ENCODE measurements around the gene TXNDC12. TPM values are rescaled to one million over a fixed set of nuclear protein-coding genes. Genes with fewer than 3 reads are reported as not detected.

Gene TXNDC12
- total RNA-seq, 1 experiment from 2014 or later: 80.9 TPM

- Mint-ChIP-seq H3K4me3 (no peak overlapping the region), H3K27ac (no peak overlapping the region), H3K27me3 (ENCODE audit: low read depth) (no peaks in the 10 kb centered on the region), H3K9me3 (no peaks in the 10 kb centered on the region), H3K36me3 (peaks cover 71% of the 10 kb centered on the region), H3K4me1 (peaks cover 7% of the 10 kb centered on the region)
- no peak for ATAC-seq
- DNase-seq (ENCODE audit: low spot score): no peak
- TF ChIP-seq ATF6 (CRISPR knock-in tag; IDR thresholded peaks at IDR 0.05) (no peak), E2F1 (CRISPR knock-in tag; IDR thresholded peaks at IDR 0.05) (no peak), USF2 (CRISPR knock-in tag; IDR thresholded peaks at IDR 0.05) (no peak), E2F4 (CRISPR knock-in tag; IDR thresholded peaks at IDR 0.05; ENCODE audit: borderline replicate concordance, low read depth) (no peak), SMAD3 (CRISPR knock-in tag; IDR thresholded peaks at IDR 0.05; ENCODE audit: borderline replicate concordance) (no peak), ATF1 (CRISPR knock-in tag; IDR thresholded peaks at IDR 0.05) (no peak), SP1 (CRISPR knock-in tag; conservative IDR thresholded peaks at IDR 0.05) (no peak), RORB (CRISPR knock-in tag; IDR thresholded peaks at IDR 0.05) (no peak), ZNF425 (CRISPR knock-in tag; conservative IDR thresholded peaks at IDR 0.05) (no peak), EMX1 (CRISPR knock-in tag; IDR thresholded peaks at IDR 0.05) (no peak)
- TF ChIP-seq, protein P1, sequence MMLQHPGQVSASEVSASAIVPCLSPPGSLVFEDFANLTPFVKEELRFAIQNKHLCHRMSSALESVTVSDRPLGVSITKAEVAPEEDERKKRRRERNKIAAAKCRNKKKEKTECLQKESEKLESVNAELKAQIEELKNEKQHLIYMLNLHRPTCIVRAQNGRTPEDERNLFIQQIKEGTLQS (CRISPR knock-in tag; conservative IDR thresholded peaks at IDR 0.05): no peak
- TF ChIP-seq, protein P2, sequence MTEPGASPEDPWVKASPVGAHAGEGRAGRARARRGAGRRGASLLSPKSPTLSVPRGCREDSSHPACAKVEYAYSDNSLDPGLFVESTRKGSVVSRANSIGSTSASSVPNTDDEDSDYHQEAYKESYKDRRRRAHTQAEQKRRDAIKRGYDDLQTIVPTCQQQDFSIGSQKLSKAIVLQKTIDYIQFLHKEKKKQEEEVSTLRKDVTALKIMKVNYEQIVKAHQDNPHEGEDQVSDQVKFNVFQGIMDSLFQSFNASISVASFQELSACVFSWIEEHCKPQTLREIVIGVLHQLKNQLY (CRISPR knock-in tag; IDR thresholded peaks at IDR 0.05): no peak
- TF ChIP-seq, protein P3, sequence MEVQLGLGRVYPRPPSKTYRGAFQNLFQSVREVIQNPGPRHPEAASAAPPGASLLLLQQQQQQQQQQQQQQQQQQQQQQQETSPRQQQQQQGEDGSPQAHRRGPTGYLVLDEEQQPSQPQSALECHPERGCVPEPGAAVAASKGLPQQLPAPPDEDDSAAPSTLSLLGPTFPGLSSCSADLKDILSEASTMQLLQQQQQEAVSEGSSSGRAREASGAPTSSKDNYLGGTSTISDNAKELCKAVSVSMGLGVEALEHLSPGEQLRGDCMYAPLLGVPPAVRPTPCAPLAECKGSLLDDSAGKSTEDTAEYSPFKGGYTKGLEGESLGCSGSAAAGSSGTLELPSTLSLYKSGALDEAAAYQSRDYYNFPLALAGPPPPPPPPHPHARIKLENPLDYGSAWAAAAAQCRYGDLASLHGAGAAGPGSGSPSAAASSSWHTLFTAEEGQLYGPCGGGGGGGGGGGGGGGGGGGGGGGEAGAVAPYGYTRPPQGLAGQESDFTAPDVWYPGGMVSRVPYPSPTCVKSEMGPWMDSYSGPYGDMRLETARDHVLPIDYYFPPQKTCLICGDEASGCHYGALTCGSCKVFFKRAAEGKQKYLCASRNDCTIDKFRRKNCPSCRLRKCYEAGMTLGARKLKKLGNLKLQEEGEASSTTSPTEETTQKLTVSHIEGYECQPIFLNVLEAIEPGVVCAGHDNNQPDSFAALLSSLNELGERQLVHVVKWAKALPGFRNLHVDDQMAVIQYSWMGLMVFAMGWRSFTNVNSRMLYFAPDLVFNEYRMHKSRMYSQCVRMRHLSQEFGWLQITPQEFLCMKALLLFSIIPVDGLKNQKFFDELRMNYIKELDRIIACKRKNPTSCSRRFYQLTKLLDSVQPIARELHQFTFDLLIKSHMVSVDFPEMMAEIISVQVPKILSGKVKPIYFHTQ (CRISPR knock-in tag; IDR thresholded peaks at IDR 0.05): no peak
- TF ChIP-seq, protein P4, sequence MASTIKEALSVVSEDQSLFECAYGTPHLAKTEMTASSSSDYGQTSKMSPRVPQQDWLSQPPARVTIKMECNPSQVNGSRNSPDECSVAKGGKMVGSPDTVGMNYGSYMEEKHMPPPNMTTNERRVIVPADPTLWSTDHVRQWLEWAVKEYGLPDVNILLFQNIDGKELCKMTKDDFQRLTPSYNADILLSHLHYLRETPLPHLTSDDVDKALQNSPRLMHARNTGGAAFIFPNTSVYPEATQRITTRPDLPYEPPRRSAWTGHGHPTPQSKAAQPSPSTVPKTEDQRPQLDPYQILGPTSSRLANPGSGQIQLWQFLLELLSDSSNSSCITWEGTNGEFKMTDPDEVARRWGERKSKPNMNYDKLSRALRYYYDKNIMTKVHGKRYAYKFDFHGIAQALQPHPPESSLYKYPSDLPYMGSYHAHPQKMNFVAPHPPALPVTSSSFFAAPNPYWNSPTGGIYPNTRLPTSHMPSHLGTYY (CRISPR knock-in tag; IDR thresholded peaks at IDR 0.05): no peak
- ChIA-PET POLR2A (interaction anchor here (0.6 kb wide), 1 partner anchor 9 kb away, joined by 7 read pairs; no protein-coding TSS in a partner anchor), CTCF (no interaction called here)
Observed at GRCh38 chr1:52063192-52063591, 8.2 kb upstream of the TXNDC12 start.

Data from WTC11 (cell line).